Effector memory CD4-positive, alpha-beta T cell (primary cell): ENCODE measurements around the gene CACNA1D.

ENCODE experiments used
- DNase-seq, 3 donors: peaks; one replicate each; pipeline ENCODE4 v3.0.0-alpha.2; 2020
- H3K27ac ChIP-seq: 2 replicates; pipeline ENCODE4 v1.7.0; 2013; ENCODE audit warnings: mild to moderate bottlenecking, low read length, moderate library complexity; ENCODE audit not compliant: insufficient read depth, poor library complexity, severe bottlenecking
- H3K27me3 ChIP-seq: replicated peaks from 2 replicates; pipeline ENCODE4 v1.7.0; 2013; ENCODE audit warnings: mild to moderate bottlenecking, low read length; ENCODE audit not compliant: insufficient read depth, control insufficient read depth, poor library complexity, severe bottlenecking
- H3K36me3 ChIP-seq: 2 replicates; pipeline ENCODE4 v1.7.0; 2013; ENCODE audit warnings: mild to moderate bottlenecking, low read length, moderate library complexity; ENCODE audit not compliant: control insufficient read depth, insufficient read depth
- H3K4me1 ChIP-seq: 2 replicates; pipeline ENCODE4 v1.7.0; 2013; ENCODE audit warnings: low read length, mild to moderate bottlenecking; ENCODE audit not compliant: control insufficient read depth, insufficient read depth, poor library complexity, severe bottlenecking
- H3K4me3 ChIP-seq: 2 replicates; pipeline ENCODE4 v1.7.0; 2013; ENCODE audit warnings: low read length, low read depth, mild to moderate bottlenecking; ENCODE audit not compliant: insufficient read depth, poor library complexity, severe bottlenecking
- H3K9me3 ChIP-seq: 2 replicates; pipeline ENCODE4 v1.7.0; 2013; ENCODE audit warnings: mild to moderate bottlenecking, low read length, moderate library complexity; ENCODE audit not compliant: control insufficient read depth

CACNA1D gene

DNA sequence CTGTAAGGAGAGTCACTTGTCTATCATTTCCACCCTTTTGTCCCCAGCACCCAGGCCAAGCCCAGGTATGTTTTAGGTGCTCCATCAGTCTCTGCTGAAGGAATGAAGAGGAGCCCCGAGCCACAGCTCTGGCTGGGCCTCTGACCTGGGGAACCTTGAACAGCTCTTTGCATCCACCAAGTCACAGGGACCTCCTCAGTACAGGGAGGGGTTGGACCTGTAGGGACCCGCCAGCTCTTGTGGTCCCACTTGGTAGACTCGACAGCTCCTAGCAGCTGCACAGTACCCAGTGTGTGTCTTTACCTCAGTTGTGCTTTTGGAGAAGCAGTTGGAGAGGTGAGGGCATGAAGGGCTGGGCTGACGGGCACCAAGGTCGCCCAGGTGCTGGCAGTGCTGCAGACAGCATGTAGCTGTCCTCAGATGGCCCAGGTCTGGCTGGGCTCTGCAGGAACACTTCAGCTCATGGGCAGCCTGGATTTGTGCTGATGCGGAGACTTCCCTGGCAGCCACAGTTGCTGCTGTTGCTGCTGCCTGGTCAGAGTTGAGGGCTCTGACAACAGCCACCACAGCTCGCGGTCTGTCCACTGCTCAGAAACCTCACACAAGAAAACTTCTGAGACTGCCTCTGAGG lies 123.6 kb downstream of the CACNA1D start:
- Histone ChIP-seq H3K27me3 (peaks cover 3% of the 10 kb centered on the region), H3K4me3 (no peak overlapping the region), H3K9me3 (no peaks in the 10 kb centered on the region), H3K36me3 (no peaks in the 10 kb centered on the region), H3K27ac (no peak overlapping the region), H3K4me1 (no peaks in the 10 kb centered on the region)
- DNase-seq, result no peak

DNA sequence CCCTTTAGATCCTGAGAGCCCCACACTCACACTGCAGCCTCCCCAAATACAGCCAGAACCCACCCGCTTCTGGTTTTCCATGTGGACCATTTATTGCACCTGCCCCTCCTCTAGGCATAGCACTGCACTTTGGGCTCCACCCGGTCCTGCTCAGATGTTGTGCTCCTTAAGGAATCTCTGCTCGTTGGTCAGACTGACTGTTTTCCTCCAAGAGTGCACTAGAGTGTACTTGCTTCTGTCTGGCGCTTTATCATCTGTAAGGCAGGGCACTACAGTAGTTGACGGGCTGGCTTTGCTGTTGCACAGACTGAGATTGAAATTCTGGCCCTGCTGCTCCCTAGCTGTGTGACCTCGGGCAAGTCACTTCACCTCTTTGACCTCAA lies 124.1 kb downstream of the CACNA1D start:
- H3K36me3 ChIP-seq, result no peaks in the 10 kb centered on the region
- no peak overlapping the region for H3K4me3 ChIP-seq
- no peaks in the 10 kb centered on the region for H3K4me1 ChIP-seq
- no peak for DNase-seq
- no peaks in the 10 kb centered on the region for H3K9me3 ChIP-seq
- peaks cover 3% of the 10 kb centered on the region for H3K27me3 ChIP-seq
- H3K27ac ChIP-seq, result no peak overlapping the region

GRCh38 chr3:53618936-53619335 lies 124.5 kb downstream of the CACNA1D start:
- H3K36me3 ChIP-seq, result no peaks in the 10 kb centered on the region
- no peak overlapping the region for H3K4me3 ChIP-seq

GRCh38 chr3:53624061-53624857 lies 129.8 kb downstream of the CACNA1D start:
- Histone ChIP-seq H3K9me3 (no peaks in the 10 kb centered on the region), H3K36me3 (no peaks in the 10 kb centered on the region), H3K27me3 (no peaks in the 10 kb centered on the region), H3K27ac (no peak overlapping the region), H3K4me1 (no peaks in the 10 kb centered on the region), H3K4me3 (no peak overlapping the region)
- no peak for DNase-seq

More at GRCh38 chr3:53618936-53619335, 124.5 kb downstream of the CACNA1D start:
- Histone ChIP-seq H3K9me3 (no peaks in the 10 kb centered on the region), H3K27ac (no peak overlapping the region), H3K27me3 (peaks cover 3% of the 10 kb centered on the region), H3K4me1 (no peaks in the 10 kb centered on the region)
- no peak for DNase-seq

DNA sequence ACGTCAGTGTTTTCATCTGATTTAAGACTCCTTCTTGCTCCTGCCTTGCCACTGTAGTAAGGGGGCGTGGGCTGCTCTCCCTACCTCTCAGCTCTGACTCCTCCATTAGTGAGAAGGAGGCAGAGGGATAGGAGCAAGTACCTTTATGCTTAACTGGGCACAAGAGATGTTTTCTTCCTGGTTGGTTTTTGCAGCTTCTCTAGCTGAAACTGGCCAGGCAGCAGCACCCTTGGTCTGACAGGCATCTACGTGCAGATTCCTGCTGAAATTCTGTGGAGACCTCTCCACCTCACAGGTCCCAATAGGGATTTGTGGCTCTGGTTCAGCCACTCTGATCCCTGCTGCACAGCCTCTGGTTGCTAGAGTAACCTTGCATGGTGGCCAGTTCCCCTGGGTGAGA lies 132.5 kb downstream of the CACNA1D start:
- no peaks in the 10 kb centered on the region for H3K36me3 ChIP-seq
- H3K9me3 ChIP-seq, result no peaks in the 10 kb centered on the region
- DNase-seq, result no peak
- H3K27ac ChIP-seq, result no peak overlapping the region
- no peaks in the 10 kb centered on the region for H3K4me1 ChIP-seq
- H3K4me3 ChIP-seq, result no peak overlapping the region
- H3K27me3 ChIP-seq, result no peaks in the 10 kb centered on the region

DNA sequence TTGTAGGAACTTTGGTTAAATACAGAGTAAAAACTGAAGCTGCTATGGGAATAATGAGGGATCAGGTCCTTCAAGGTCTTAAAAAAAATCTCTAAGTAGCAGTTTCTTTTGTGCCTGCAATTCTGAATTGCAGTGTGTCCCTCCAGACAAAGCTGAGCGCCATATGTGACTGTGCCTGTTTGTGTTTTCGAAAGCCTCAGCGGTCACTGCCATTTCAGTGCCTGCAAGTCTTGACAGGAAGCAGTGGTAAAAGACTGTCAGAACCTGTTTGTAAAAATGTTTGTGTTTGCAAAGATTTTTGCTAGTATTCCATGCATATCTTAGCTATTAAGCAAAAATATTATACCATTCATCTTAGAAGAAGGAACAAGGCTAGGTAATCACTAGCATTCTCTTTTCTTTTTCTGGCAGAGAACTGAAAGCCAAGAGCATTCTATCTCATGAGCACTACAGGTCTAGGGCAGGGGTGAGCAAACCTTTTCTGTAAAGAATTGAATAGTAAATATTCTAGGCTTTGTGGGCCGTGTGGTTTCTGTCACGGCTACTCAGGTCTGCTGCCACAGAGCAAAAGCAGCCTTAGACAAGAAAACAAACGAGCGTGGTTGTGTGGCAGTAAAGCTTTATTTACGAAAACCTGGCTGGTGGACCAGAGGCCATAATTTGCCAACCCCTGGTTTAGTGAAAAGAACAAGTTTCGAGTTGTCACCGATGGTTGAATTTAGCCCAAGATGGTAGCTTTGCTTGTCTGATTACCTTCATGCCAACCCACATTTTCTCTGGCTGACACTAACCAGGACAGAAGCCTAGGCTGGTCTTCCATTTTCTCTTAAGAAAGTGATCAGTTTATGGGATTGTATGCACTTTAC lies 134.4 kb downstream of the CACNA1D start:
- Histone ChIP-seq H3K4me3 (no peak overlapping the region), H3K9me3 (no peaks in the 10 kb centered on the region), H3K27ac (no peak overlapping the region), H3K4me1 (no peaks in the 10 kb centered on the region), H3K27me3 (no peaks in the 10 kb centered on the region), H3K36me3 (no peaks in the 10 kb centered on the region)
- DNase-seq, result no peak

DNA sequence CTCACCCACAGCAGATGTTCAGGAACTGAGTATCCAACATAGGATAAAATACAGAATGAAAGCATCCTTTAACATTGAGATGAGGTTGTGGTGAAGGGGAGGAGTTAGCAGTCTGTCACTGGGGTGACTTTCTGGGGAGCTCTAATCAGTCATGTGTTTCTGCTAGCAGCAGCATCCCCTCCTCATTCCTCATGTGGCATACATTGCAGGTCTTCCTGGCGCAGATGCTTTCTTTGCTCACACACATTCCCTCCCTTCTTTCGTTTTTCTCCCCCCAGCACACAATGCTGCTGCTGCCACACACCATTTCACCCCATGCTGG lies 135.0 kb downstream of the CACNA1D start:
- Histone ChIP-seq H3K4me1 (no peaks in the 10 kb centered on the region), H3K9me3 (no peaks in the 10 kb centered on the region)

DNA sequence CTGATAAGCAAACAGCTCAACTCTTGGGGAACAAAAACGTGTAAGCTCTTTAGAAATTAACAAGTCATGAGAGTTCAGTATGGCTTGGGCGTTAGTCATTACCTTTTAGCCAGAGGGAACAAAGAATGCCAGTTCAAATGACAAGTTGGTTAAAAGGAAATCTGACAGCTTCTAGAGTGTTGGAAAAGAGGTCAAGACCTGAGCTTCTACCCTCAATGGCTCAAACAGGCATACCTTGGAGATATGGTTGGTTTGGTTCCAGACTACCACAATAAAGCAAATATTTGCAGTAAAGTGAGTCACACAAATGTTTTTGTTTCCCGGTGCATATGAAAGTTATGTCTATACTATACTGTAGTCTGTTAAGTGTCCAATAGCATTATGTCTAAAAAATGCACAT lies 136.1 kb downstream of the CACNA1D start:
- no peak overlapping the region for H3K4me3 ChIP-seq
- DNase-seq, result no peak
- no peaks in the 10 kb centered on the region for H3K27me3 ChIP-seq
- H3K9me3 ChIP-seq, result no peaks in the 10 kb centered on the region
- H3K27ac ChIP-seq, result no peak overlapping the region
- no peaks in the 10 kb centered on the region for H3K4me1 ChIP-seq
- H3K36me3 ChIP-seq, result no peaks in the 10 kb centered on the region

More for the DNA sequence above, 135.0 kb downstream of the CACNA1D start:
- no peak overlapping the region for H3K27ac ChIP-seq
- no peaks in the 10 kb centered on the region for H3K36me3 ChIP-seq
- H3K4me3 ChIP-seq, result no peak overlapping the region
- DNase-seq, result no peak
- no peaks in the 10 kb centered on the region for H3K27me3 ChIP-seq

DNA sequence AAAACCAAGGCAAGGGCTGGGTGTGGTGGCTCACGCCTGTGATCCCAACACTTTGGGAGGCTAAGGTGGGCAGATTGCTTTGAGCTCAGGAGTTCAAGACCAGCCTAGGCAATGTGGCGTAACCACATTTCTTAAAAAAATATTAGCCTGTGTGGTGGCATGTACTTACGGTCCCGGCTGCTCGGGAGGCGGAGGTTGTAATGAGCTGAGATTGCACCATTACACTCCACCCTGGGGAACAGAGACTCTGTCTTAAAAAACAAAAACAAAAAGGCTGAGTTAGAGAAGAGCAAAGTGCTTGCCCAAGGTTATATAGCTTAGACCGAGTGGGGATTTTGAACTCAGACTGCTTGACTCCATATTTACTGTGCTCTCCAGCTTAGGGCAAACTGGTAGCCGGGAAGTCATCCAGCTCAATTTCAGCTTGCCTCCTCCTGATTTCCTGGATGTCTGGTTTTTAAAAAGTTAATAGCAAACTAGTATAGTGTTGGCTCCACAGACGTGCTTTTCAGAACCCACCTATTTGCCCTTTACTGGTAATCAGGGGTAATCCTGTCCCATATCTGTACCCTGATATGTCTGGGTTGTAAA lies 138.9 kb downstream of the CACNA1D start:
- H3K4me3 ChIP-seq, result no peak overlapping the region
- H3K9me3 ChIP-seq, result no peaks in the 10 kb centered on the region
- no peaks in the 10 kb centered on the region for H3K27me3 ChIP-seq
- H3K27ac ChIP-seq, result no peak overlapping the region
- H3K36me3 ChIP-seq, result no peaks in the 10 kb centered on the region
- H3K4me1 ChIP-seq, result no peaks in the 10 kb centered on the region
- no peak for DNase-seq
